ENCODE measurements around the gene PDE2A. TPM values are rescaled to one million over a fixed set of nuclear protein-coding genes. Genes with fewer than 3 reads are reported as not detected.

PDE2A gene
- total and polyA plus RNA-seq, 4 donors, result 9.4 to 17.5 (median 14.1) TPM

GRCh38 chr11:72668629-72669347 is 5.4 kb downstream of the PDE2A start:
- Histone ChIP-seq H3K4me1 (ENCODE audit: control insufficient read depth, insufficient read depth, low read length) (peaks cover 23% of the 10 kb centered on the region), H3K27me3 (ENCODE audit: control insufficient read depth, insufficient read depth, low read length) (peaks cover 6% of the 10 kb centered on the region), H3K36me3 (ENCODE audit: control insufficient read depth, insufficient read depth, low read length) (no peaks in the 10 kb centered on the region), H3K9me3 (ENCODE audit: control insufficient read depth, insufficient read depth, low read length) (no peaks in the 10 kb centered on the region), H3K4me3 (ENCODE audit: low read depth, low read length) (no peak overlapping the region), H3K27ac (ENCODE audit: low read depth, low read length) (no peak overlapping the region)
- peak in 2 of 6 donors; percentile 59 to 66 for DNase-seq (ENCODE audit: low read depth in 4 of 6, low spot score in 6 of 6)
- 37% methylated on average over 3 of the region's 7 CpGs for WGBS (ENCODE audit: insufficient coverage)

GRCh38 chr11:72665911-72666472 is 8.2 kb downstream of the PDE2A start:
- Histone ChIP-seq H3K4me1 (ENCODE audit: control insufficient read depth, insufficient read depth, low read length) (peaks cover 20% of the 10 kb centered on the region), H3K4me3 (ENCODE audit: low read depth, low read length) (no peak overlapping the region), H3K27me3 (ENCODE audit: control insufficient read depth, insufficient read depth, low read length) (peaks cover 2% of the 10 kb centered on the region), H3K36me3 (ENCODE audit: control insufficient read depth, insufficient read depth, low read length) (no peaks in the 10 kb centered on the region), H3K27ac (ENCODE audit: low read depth, low read length) (no peak overlapping the region), H3K9me3 (ENCODE audit: control insufficient read depth, insufficient read depth, low read length) (no peaks in the 10 kb centered on the region)
- 37% methylated on average over 5 of the region's 6 CpGs for WGBS (ENCODE audit: insufficient coverage)
- DNase-seq (ENCODE audit: low read depth in 4 of 6, low spot score in 6 of 6), result no peak

GRCh38 chr11:72662036-72662435 is 12.2 kb downstream of the PDE2A start:
- peaks cover 2% of the 10 kb centered on the region for H3K27me3 ChIP-seq (ENCODE audit: control insufficient read depth, insufficient read depth, low read length)
- H3K4me1 ChIP-seq (ENCODE audit: control insufficient read depth, insufficient read depth, low read length), result peaks cover 10% of the 10 kb centered on the region
- H3K27ac ChIP-seq (ENCODE audit: low read depth, low read length), result no peak overlapping the region
- H3K36me3 ChIP-seq (ENCODE audit: control insufficient read depth, insufficient read depth, low read length), result no peaks in the 10 kb centered on the region
- WGBS (ENCODE audit: insufficient coverage), result 75% methylated on average over 5 of the region's 5 CpGs
- H3K4me3 ChIP-seq (ENCODE audit: low read depth, low read length), result no peak overlapping the region
- no peak for DNase-seq (ENCODE audit: low read depth in 4 of 6, low spot score in 6 of 6)
- no peaks in the 10 kb centered on the region for H3K9me3 ChIP-seq (ENCODE audit: control insufficient read depth, insufficient read depth, low read length)

GRCh38 chr11:72661486-72661885 is 12.7 kb downstream of the PDE2A start:
- H3K4me3 ChIP-seq (ENCODE audit: low read depth, low read length), result no peak overlapping the region
- H3K27me3 ChIP-seq (ENCODE audit: control insufficient read depth, insufficient read depth, low read length), result peaks cover 2% of the 10 kb centered on the region
- no peak for DNase-seq (ENCODE audit: low read depth in 4 of 6, low spot score in 6 of 6)
- H3K36me3 ChIP-seq (ENCODE audit: control insufficient read depth, insufficient read depth, low read length), result no peaks in the 10 kb centered on the region
- 91% methylated on average over 8 of the region's 9 CpGs for WGBS (ENCODE audit: insufficient coverage)
- no peaks in the 10 kb centered on the region for H3K9me3 ChIP-seq (ENCODE audit: control insufficient read depth, insufficient read depth, low read length)
- H3K27ac ChIP-seq (ENCODE audit: low read depth, low read length), result no peak overlapping the region
- H3K4me1 ChIP-seq (ENCODE audit: control insufficient read depth, insufficient read depth, low read length), result peaks cover 14% of the 10 kb centered on the region

GRCh38 chr11:72658989-72659640 is 15.1 kb downstream of the PDE2A start:
- H3K4me1 ChIP-seq (ENCODE audit: control insufficient read depth, insufficient read depth, low read length), result peaks cover 18% of the 10 kb centered on the region
- no peak overlapping the region for H3K4me3 ChIP-seq (ENCODE audit: low read depth, low read length)
- no peak overlapping the region for H3K27ac ChIP-seq (ENCODE audit: low read depth, low read length)
- H3K27me3 ChIP-seq (ENCODE audit: control insufficient read depth, insufficient read depth, low read length), result peaks cover 2% of the 10 kb centered on the region
- no peak for DNase-seq (ENCODE audit: low read depth in 4 of 6, low spot score in 6 of 6)
- 83% methylated on average over 5 of the region's 9 CpGs for WGBS (ENCODE audit: insufficient coverage)
- H3K9me3 ChIP-seq (ENCODE audit: control insufficient read depth, insufficient read depth, low read length), result no peaks in the 10 kb centered on the region
- no peaks in the 10 kb centered on the region for H3K36me3 ChIP-seq (ENCODE audit: control insufficient read depth, insufficient read depth, low read length)

- Histone ChIP-seq H3K4me3 (ENCODE audit: low read depth, low read length) (no peak overlapping the region), H3K4me1 (ENCODE audit: control insufficient read depth, insufficient read depth, low read length) (peaks cover 31% of the 10 kb centered on the region), H3K36me3 (ENCODE audit: control insufficient read depth, insufficient read depth, low read length) (no peaks in the 10 kb centered on the region), H3K27me3 (ENCODE audit: control insufficient read depth, insufficient read depth, low read length) (no peaks in the 10 kb centered on the region), H3K9me3 (ENCODE audit: control insufficient read depth, insufficient read depth, low read length) (no peaks in the 10 kb centered on the region), H3K27ac (ENCODE audit: low read depth, low read length) (no peak overlapping the region)
- WGBS (ENCODE audit: insufficient coverage), result 47% methylated on average over 6 of the region's 6 CpGs
- peak in 1 of 6 donors; percentile 47 for DNase-seq (ENCODE audit: low read depth in 4 of 6, low spot score in 6 of 6)
These were observed 16.7 kb downstream of the PDE2A start for GRCh38 chr11:72657411-72658100.

- no peak overlapping the region for H3K4me3 ChIP-seq (ENCODE audit: low read depth, low read length)
- no peak for DNase-seq (ENCODE audit: low read depth in 4 of 6, low spot score in 6 of 6)
- no peaks in the 10 kb centered on the region for H3K36me3 ChIP-seq (ENCODE audit: control insufficient read depth, insufficient read depth, low read length)
- no peaks in the 10 kb centered on the region for H3K9me3 ChIP-seq (ENCODE audit: control insufficient read depth, insufficient read depth, low read length)
- H3K4me1 ChIP-seq (ENCODE audit: control insufficient read depth, insufficient read depth, low read length), result peaks cover 32% of the 10 kb centered on the region
- no peak overlapping the region for H3K27ac ChIP-seq (ENCODE audit: low read depth, low read length)
- WGBS (ENCODE audit: insufficient coverage), result 48% methylated on average over 11 of the region's 11 CpGs
- H3K27me3 ChIP-seq (ENCODE audit: control insufficient read depth, insufficient read depth, low read length), result no peaks in the 10 kb centered on the region
These were observed 18.2 kb downstream of the PDE2A start for GRCh38 chr11:72655896-72656464.

- Histone ChIP-seq H3K9me3 (ENCODE audit: control insufficient read depth, insufficient read depth, low read length) (no peaks in the 10 kb centered on the region), H3K4me1 (ENCODE audit: control insufficient read depth, insufficient read depth, low read length) (peaks cover 32% of the 10 kb centered on the region), H3K27ac (ENCODE audit: low read depth, low read length) (no peak overlapping the region), H3K36me3 (ENCODE audit: control insufficient read depth, insufficient read depth, low read length) (no peaks in the 10 kb centered on the region), H3K27me3 (ENCODE audit: control insufficient read depth, insufficient read depth, low read length) (no peaks in the 10 kb centered on the region), H3K4me3 (ENCODE audit: low read depth, low read length) (no peak overlapping the region)
- no peak for DNase-seq (ENCODE audit: low read depth in 4 of 6, low spot score in 6 of 6)
- 92% methylated on average over 7 of the region's 8 CpGs for WGBS (ENCODE audit: insufficient coverage)
These were observed 19.2 kb downstream of the PDE2A start for GRCh38 chr11:72655014-72655413.

- Histone ChIP-seq H3K36me3 (ENCODE audit: control insufficient read depth, insufficient read depth, low read length) (no peaks in the 10 kb centered on the region), H3K27me3 (ENCODE audit: control insufficient read depth, insufficient read depth, low read length) (no peaks in the 10 kb centered on the region), H3K4me3 (ENCODE audit: low read depth, low read length) (no peak overlapping the region), H3K9me3 (ENCODE audit: control insufficient read depth, insufficient read depth, low read length) (no peaks in the 10 kb centered on the region), H3K27ac (ENCODE audit: low read depth, low read length) (no peak overlapping the region), H3K4me1 (ENCODE audit: control insufficient read depth, insufficient read depth, low read length) (peaks cover 32% of the 10 kb centered on the region)
- DNase-seq (ENCODE audit: low read depth in 4 of 6, low spot score in 6 of 6), result no peak
- 72% methylated on average over 3 of the region's 3 CpGs for WGBS (ENCODE audit: insufficient coverage)
These were observed 20.6 kb downstream of the PDE2A start for GRCh38 chr11:72653649-72654048.

Measured in spinal cord (tissue), 10 donors.